ENCODE results near the gene NPEPL1.
"Not testable (repeated sequence)": the region's sequence is repeated elsewhere in the genome, so short reads cannot be mapped to it uniquely, and the experiment has no call there.

The NPEPL1 gene

GRCh38 chr20:58715801-58716475, 23.3 kb downstream of the NPEPL1 start:
- no peak for DNase-seq

- DNase-seq = no peak
Observed at GRCh38 chr20:58716476-58717277, 24.1 kb downstream of the NPEPL1 start.

- no peak for DNase-seq
Observed at GRCh38 chr20:58717278-58718091, 24.9 kb downstream of the NPEPL1 start.

- no peak for DNase-seq
Observed at GRCh38 chr20:58718121-58718563, 25.5 kb downstream of the NPEPL1 start.

GRCh38 chr20:58718729-58719128, 26.1 kb downstream of the NPEPL1 start:
- no peak for DNase-seq

- DNase-seq = no peak
Observed at GRCh38 chr20:58719258-58719657, 26.7 kb downstream of the NPEPL1 start.

GRCh38 chr20:58719971-58720371, 27.4 kb downstream of the NPEPL1 start:
- no peak for DNase-seq

- DNase-seq = no peak
Observed at GRCh38 chr20:58720890-58721289, 28.3 kb downstream of the NPEPL1 start.

- DNase-seq = no peak
Observed at GRCh38 chr20:58721951-58722778, 29.6 kb downstream of the NPEPL1 start.

- no peak for DNase-seq
Observed at GRCh38 chr20:58722877-58723627, 30.5 kb downstream of the NPEPL1 start.

- DNase-seq = no peak
Observed at GRCh38 chr20:58723628-58723984, 31.0 kb downstream of the NPEPL1 start.

- not testable (repeated sequence) for DNase-seq
Observed at GRCh38 chr20:58726156-58726555, 33.6 kb downstream of the NPEPL1 start.

GRCh38 chr20:58731192-58731591, 38.6 kb downstream of the NPEPL1 start:
- no peak for DNase-seq

GRCh38 chr20:58737198-58737597, 44.6 kb downstream of the NPEPL1 start:
- DNase-seq = no peak

GRCh38 chr20:58740356-58741308, 48.0 kb downstream of the NPEPL1 start:
- no peak for DNase-seq

GRCh38 chr20:58741384-58741783, 48.8 kb downstream of the NPEPL1 start:
- no peak for DNase-seq

- DNase-seq = no peak
Observed at GRCh38 chr20:58742668-58743566, 50.3 kb downstream of the NPEPL1 start.

- no peak for DNase-seq
Observed at GRCh38 chr20:58743929-58744534, 51.4 kb downstream of the NPEPL1 start.

GRCh38 chr20:58744836-58745235, 52.2 kb downstream of the NPEPL1 start:
- no peak for DNase-seq

Data from SW 1271 (cell line).